ENCODE data around the gene RGS8.

Gene RGS8

DNA sequence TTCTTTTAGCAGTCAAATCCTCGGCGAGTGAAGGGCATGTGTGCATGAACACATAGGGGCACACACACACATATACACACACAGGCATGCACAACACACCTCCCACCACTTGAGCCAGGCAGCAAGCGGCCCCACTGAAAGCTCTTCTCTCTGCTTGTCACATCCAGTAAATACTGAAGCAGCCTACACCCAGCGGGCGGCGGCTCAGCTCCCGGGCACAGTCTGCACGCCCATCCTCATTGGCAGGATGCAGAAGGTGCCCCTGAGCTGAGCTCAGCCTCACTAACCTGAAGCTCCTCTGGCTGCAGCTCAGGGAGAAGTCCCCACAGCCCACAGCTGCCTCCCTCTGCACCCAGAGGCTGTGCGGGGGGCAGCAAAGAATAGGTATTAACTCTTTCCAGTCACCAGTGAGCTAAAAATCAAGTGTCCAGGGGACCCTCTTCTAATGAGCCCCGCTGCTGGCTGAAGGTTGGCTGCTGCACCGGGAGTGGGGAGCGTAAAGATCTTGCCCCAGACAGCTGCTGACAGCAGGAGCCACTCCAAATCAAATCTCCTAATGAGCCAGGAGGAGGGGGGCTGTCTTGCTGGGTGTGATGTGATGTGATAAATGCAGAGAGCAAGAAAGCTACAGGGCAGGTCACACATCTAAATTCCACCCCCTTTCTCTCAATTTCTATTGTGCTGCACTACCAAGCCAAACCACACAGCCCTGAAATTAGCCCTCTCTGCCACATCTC is 12.5 kb downstream of the RGS8 start:
- DNase-seq (ENCODE audit: low spot score): no peak

DNA sequence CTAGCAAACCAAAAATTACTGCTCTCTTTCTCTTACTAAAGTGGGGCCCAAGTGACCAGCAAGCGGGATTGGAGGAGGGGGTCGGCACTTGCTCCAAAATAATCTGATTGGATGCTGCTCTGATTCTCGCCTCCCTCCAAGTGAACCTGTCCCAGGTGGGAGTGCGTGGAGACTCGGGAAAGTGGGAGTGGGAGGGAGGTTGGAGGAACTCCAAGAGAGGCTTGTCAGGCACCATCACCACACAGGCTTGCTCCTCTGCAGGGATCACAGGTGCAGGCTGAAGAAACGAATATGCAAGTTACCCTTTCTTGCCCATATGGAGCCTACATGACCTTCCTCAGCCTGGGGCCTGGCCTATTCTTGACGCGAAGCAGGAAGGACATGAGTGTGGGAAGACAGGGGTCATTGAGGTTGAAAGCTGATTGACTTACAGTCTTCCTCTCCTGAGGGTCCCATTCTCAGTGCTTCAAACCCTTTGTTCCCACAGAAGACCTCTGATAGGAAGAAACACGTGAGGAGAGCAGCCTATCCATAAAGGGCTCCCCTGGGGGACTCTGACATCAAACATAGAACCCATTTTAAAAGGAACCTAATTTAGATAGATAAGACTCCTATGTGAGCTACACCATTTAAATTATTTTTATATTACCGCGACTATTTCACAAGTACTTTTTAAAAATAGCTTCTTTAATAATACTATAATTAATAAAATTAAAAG is 14.2 kb downstream of the RGS8 start:
- DNase-seq (ENCODE audit: low spot score): no peak

DNA sequence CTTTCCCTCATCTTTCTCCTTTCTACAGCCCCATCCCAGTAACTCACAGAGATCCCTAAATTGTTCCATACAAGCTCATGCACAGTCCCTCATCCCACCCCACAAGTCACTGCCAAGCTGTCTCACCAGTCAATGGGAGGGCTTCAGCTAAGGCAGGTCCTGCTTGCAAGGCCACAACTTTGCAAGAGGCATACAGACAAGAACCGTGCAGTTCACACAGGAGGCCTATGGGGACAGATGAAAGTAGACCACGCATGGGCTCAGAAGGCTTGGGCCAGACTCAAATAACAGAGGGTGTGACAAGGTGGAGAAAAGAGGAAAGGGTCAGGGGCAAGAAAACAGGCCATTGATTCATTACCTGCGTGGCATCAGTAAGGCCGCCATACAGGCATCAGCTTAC is 15.1 kb downstream of the RGS8 start:
- DNase-seq (ENCODE audit: low spot score): no peak

DNA sequence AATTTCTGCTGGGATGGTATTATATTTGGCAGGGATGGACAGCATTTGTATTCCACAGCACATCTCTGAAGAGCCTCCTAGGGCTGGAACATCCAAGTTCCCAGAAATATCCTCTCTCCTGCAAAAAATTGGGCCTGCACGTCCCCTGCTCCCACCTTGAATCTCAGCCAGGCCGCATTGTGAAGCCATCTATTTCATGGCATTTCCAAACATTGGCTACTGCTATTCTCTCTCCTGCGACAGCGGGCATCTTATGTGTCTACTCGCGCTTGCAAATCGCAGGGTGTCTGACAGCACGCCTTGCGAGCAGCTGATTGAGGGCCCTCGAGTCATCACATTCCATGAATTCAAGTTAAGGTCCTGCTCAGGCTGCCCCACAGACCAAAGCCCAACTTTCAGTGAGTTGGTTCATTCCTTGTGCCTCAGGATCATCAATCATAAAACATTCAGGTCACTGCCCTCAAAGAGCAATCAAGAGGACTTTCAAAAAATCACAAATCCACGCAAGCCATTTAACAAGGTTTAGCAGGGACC is 15.8 kb downstream of the RGS8 start:
- no peak for DNase-seq (ENCODE audit: low spot score)

DNA sequence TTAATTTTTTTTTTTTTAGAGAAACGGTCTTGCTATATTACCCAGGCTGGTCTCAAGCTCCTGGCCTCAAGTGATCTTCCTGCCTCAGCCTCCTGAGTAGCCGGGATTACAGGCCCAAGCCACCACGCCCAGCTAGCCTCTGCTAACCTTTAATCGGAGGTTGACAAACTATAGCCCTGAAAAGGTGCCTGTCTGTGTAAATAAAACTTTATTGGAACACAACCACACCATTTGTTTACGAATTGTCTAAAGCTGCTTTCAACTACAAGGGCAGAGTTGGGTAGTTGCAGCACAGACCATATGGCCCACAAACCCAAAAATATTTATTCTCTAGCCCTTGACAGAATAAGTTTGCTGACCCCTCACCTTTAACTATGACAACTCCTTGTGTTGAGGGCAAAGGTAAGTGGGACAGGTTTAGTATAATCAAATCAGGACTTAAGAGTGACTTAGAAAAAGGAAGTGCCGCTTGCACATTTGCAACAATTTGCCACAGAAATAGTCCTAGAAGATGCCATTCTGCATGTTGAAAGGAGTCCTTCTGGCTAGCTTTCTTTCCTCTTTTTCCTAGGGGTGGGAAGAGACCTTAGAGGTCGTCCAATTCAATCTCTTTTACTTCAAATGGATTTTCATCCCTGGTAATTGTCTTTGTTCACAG is 16.4 kb downstream of the RGS8 start:
- DNase-seq (ENCODE audit: low spot score): no peak

DNA sequence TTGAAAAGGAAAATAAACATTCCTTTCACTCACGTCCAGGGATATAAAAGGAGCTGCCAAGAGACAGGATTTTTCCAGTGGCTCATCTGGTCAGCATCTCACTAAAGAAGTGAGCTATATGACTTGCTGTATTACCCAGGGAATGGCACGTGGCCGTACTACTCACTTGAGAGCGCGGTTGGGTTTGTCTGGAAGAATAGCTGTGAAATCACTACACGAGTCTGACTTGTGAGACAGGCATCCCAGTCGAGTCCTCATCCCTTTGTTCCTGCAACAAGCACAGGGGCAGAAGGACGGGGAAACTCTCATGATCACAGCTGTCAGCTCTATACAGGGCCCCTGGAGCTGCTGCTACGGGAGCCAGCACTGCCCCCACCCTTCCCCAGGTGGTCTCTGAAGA is 17.7 kb downstream of the RGS8 start:
- DNase-seq (ENCODE audit: low spot score): peak; percentile 16

DNA sequence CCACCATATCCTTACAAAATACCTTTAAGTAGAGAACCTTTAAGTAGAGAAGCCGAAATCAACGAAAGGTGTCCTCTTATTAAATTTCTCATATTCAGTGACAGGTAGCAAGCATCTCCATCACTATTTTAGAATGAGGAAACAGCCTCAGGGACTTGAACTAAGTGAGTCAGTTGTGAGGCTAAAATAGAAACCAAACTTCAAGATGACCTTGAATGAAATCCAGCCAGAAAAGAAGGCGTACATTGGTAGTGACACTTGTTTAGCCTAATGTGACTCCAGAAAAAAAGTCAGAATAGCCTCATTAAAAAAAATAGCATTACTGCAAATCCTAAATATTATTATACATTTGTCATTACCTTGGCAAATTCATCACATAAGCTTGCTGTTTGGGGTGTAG is 20.1 kb downstream of the RGS8 start:
- no peak for DNase-seq (ENCODE audit: low spot score)

DNA sequence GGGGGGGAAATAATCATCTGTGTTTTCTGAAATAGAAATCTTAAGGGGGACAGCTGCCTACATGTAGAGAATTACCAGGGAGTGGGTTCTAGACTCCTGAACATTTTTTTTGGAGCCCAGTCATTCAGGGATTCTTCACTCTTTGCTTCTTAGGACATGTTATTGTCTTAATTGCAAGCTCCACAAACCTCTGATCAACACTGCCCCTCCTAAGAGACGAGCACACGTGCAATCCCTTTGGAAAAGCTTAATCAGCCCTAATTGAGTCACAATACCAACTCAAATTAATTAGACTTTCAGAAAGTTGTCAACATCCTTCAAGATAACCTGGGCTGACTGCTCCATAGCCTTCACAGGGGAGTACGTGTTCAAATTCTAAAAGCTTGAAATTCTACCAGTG is 21.4 kb downstream of the RGS8 start:
- DNase-seq (ENCODE audit: low spot score): no peak

DNA sequence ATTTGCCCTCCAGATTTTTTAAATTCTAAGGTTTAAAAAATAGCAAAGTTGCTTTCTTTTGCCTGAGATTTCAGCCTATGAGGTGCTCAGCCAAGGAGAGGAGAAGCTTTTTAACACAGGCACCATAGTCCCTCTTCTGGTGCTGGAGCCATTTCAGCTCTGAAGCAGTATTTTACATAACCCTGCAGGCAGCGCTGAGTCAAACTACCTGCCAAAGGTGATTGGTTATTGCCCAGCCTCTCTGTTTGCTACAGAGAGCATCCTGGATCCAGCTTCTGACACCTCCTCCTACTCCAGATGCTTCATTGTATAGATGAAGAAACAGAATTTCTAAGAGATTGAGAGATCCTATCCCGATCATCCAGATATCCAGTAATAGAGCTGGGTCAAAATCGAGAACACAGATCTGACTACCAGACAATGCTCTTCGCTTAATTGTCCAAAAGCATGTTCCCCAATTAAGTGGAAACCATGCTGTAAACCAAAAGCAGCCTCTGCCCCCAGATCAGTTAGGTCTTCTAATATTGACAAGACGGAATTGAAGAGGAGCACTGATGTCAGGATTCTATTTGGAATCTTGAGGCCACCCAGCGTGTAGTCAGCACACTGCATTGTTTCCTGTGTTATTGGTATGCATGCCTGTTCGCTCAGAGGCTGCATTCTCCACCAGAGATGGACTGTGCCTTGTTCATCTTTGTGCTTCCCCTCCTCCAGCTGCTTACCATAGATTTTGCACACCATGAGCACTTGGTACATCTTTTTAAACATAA is 22.1 kb downstream of the RGS8 start:
- DNase-seq (ENCODE audit: low spot score): no peak

DNA sequence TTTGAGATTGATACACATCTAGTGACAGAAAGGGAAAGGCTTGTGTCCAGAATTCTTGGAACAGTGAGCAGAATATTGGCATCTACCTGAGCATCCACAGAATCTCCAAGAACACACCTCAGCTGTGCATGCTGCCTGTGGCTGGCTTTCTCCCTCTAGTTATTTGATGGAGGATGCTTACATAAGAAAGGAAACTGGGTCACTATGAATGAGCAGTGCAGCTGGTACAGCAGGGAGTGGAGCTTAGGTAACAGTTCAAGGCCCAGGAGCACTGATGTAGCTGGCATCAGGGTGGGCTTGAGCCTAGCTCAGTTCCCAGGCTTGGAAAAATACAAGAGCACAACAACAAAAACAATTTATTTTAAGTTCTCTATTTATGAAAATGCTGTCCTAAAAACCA is 26.3 kb downstream of the RGS8 start:
- no peak for DNase-seq (ENCODE audit: low spot score)

DNA sequence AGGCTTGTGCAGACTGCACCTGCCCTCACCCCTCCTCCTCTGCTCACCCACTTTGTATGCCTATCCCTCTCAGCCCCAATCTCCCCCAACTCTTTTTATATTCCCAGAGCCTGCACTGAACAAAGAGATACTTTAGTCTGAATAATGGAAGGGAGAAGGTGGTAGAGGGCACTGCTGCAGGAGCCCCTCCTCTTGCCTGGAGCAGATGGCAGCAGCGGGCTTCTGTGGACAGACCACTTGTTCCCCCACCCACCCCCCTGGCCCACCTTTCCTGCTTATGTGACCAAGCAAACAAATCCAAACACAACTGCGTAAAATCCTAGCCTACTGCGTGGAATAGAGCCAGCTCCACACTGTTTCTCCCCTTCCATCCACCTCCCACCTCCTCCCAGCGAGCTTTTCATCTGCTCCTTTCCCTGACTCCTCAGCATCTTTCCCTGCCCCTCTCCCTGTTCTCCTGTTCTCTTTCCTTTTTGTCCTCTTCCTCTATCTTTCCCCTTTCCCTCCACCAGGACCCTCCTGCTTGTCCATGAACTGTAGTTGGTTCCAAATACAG is 27.5 kb downstream of the RGS8 start:
- DNase-seq (ENCODE audit: low spot score): no peak

DNA sequence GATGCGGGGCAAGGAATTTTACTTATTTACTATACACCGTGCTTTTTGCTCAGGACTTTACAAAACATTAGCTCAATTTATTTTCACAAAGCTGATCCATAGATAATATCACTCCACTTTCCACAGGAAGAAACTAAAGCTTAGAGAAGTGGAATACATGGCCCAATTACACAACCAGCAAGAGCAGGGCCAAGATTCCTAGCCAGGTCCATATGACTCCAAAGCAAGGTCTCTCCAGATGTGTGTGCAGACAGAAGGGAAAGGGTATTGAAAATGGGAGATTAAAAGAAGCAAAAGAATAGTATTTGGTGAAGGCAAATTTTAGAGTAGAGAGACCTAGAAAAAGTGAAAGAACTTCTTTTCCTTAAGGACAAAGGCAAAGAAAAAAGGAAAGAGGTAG is 30.4 kb downstream of the RGS8 start:
- DNase-seq (ENCODE audit: low spot score): no peak

DNA sequence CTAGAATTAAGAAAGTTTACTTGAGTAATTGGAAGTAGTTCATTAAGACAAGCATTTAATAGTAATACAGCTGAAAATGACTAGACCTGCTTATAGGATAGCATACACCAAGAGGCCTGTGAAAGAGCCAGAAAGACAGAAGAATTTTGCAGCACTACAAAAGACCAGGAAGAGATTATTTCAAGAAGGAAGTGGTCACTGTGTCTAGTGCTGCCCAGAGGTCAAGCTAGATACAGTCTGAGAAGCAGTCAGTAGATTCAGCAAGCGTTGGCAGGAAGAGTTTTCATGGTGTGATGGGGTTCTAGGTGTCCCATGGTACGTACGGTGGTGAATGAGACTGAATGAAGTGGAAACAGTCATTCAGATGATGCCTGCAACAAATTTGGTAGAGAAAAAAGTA is 31.5 kb downstream of the RGS8 start:
- DNase-seq (ENCODE audit: low spot score): no peak

DNA sequence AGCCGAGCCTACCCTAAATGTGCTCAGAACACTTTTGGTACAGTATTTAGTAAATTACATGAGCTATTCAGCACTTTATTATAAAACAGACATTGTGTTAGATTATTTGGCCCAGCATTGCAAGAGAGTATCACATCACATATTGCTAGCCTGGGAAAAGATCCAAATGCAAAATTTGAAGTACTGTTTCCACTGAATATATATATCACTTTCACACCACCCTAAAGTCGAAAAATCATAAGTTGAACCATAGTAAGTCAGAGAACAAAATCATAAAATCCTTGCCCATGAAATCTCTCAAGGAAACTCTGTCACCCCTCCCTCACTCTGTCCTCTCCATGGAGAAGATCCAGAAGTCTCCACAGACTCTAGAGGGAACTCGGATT is 33.1 kb downstream of the RGS8 start:
- DNase-seq (ENCODE audit: low spot score): no peak

DNA sequence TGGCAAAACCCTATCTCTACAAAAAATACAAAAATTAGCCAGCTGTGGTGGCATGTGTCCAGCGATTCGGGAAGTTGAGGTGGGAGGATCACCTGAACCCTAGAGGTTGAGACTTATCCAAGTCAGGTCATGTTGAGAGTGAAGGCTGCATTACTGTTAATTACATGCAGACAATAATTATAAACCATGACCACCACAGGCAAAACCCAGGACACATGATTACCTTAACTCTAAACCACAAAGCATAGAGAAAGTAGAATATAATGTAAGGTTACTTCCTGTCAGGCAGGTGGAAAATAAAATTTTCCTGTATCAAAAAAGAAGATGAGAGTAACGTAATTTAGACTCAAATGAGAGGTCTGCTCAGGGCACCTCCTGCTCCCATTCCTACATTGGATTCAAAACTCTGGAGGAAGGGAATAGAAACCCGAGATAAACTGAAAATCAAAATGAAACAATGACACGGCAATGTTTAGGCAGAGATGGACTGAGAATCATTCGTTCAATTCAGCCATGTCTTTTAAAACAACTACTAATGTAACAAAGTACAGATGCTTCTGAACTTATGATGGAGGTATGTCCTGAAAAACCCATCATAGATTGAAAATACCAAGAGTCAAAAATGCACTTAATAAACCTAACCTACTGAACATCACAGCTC is 33.6 kb downstream of the RGS8 start:
- no peak for DNase-seq (ENCODE audit: low spot score)

DNA sequence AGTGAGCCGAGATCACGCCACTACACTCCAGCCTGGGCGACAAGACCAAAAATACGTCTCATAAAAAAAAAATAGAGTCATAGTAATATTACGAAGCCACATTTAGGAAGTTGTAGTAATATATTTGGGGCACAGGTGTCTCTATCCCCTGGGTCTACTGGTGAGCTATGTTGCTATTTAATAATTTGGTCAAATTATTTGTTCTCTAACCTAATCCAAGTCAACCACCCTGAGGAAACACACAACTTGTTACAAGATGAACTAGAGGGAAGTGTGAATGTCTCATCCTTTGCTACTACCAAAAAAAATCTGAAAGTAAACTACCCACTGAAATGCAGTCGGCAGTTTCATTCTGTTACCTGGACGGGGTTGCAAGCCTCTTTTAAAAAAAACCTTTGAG is 35.3 kb downstream of the RGS8 start:
- DNase-seq (ENCODE audit: low spot score): no peak

DNA sequence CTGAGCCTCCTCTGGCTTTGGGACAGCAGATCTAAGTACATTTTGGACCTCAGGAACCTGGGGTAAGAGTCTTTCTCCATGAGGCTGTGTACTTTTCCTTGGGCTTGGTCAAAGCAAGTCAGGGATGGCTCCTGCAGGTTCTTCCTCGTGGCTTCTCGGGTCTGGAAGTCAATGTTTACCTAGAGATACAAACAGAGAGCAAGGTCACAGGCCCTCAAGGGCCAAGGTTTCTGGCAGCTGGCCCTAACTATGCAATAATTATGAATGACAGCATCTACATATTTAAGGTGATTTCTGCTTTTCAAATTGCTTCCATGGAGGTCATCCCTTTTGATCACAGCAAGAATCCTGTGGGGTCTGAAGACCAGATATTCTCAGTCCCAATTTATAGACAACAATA is 37.6 kb downstream of the RGS8 start:
- no peak for DNase-seq (ENCODE audit: low spot score)

DNA sequence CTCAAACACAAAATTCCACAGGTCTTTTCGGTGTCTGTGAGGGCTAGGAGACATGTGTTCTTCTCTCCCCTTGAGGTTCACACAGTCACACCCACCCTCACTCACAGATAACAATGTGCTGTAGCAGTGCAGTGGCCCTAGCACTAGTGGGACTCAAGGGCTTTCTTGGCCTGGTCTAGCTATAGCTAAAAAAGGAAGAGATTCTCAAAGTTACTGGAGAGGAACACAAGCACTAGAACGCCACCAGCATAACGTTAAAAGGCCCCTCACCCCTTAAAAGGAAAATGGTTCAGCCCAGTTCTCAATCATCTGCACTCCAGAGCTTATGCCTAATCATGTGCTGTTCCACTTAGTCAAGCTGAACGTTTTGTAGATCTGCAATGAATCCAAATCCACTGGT is 39.5 kb downstream of the RGS8 start:
- DNase-seq (ENCODE audit: low spot score): no peak

DNA sequence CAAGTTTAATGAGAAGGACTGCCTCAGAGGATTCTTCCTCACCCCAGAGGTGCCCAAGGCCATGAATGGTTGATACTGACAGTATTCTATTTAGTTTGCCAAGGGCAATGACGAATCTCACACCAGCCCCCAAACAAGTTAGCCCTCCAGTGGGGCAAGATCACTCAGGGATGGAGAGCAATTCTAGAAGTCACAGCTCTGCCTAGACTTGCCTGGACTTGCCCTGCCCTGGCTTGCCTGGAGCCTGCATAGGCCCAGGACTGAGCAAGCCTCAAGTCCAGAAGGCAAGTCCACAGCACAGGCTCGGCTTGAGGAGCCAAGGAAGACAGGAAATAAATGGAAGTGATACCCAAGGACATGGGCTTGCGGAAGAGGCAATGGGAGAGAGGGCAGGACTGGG is 40.7 kb downstream of the RGS8 start:
- DNase-seq (ENCODE audit: low spot score): no peak

DNA sequence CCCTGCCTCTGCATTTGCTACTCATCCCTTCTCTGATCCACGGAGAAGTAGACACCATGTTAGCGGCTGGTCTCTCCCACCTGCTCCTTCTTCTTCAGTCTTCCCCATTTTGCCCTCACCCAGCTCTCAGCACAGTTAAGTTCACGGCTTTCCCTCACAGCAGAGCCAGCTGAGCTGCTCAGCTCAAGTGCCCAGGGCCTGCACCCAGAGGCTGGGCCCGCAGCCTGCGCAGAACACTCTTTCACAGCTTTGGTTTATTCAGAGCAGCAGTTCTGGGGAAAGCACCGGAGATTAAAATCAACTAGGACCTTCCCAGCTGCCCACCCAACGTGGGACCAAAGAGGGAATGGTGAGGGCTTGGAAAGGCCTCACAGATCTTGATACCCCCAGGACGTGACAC is 41.9 kb downstream of the RGS8 start:
- DNase-seq (ENCODE audit: low spot score): no peak

DNA sequence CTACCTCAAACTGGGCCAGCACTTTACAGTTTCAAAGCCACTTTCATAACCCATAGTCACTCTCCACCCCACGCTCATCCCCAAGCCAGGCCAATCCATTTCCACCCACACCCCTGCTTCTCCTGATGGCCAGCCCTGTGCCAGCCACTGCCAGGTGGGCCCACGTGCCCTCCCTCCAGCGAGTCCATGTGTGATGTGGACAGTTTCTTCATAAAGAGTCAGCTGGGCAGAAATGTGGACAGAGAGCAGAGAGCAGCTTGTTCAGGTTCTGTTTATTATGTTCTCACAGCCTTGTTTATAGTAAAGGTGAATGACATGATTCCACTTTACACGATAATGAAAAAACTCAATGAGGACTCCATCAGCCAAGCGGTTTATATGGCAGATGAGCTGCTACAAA is 42.8 kb downstream of the RGS8 start:
- DNase-seq (ENCODE audit: low spot score): no peak

DNA sequence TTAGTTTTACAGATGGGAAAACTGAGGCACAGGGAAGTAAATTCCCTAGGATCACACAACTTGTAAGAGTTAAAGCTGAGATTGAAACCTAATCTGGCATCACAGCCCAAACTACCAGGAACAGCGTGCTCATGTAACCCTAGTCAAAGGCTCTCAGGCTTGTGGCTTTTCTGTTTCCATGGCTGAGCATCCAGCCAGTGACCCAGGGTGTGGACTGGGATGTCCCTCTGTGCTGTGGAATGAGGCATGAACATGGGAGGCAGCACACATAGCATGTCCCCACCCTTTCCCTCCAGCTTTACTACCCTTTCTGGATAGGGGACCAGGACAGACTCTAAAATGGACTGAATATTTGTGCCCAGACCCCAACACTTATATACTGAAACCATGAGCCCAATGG is 45.1 kb downstream of the RGS8 start:
- no peak for DNase-seq (ENCODE audit: low spot score)
